Nucleus accumbens (tissue), 56 donors: ENCODE results near the gene CPSF4.
A peak's percentile ranks its signal among the peaks of the same experiment; 100 is the strongest.
"Not testable (repeated sequence)": the region's sequence is repeated elsewhere in the genome, so short reads cannot be mapped to it uniquely, and the experiment has no call there.

ENCODE experiments used
- DNase-seq, 56 donors: peaks; one replicate each; lab custom pipeline; 2025; lab: John Stamatoyannopoulos, UW

The CPSF4 gene

DNA sequence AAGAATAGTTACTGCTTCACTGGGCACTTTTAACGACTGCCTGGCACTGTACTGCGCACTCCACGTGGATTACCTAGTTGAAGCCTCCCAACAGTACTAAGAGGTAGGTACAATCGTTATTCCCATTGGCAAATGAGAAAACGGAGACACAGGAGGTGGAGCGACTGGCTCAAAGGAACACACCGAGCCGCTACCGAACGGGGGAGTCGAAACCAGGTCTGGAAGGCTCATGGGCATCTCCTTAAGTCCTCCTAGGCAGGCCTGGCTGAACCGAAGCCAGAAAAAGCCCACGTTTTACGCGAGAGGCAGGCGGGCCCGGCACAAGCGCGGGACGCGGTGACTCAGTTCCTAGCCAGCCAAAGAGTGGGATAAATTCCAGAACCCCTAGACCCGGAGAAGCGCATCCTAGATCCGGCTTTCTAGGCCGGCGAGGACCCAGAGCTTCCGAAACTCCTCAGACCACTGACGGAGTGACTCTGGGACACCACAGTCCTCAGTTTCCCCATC lies 30.8 kb upstream of the CPSF4 start:
- peak in 30 of 56 donors; percentile 10 to 72 (median 40) for DNase-seq

DNA sequence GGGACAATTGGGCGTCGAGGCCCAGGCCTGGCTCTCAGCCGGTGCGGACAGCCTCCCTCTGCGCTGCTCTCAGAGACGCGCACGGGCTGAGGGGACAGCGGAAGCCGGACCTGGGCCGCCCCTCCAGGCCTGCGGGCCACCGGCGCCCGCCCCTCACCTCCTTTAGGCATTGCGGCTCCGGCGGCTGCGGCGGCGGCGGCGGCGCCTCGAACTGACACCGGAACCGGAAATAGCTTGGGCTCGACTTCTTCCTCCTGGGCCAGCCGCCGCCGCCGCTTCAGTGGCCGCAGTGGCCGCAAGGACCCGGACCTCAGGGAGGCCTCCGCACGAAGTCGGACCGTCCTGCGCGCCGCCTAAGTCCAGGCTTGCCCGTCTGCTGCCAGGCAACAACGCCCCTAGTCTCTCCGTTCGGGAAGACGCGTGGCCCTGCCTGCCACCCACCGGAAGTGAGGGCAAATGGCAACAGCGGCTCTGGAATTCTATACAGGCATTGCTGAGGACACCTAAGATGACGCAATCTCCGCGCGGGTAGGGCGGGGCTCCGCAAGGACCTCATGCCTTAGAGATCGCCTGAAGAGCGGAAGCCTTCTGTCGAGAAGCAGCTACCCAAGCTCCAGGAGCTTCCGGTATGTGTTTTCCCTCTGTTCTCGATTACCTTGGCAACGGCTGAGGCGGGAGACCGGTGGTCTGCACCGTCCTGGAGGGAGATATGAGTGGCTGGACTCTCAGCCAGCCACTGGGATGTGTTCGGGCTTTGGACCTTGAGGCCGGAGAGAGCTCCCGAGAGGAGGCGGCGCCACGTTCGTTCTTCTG lies 30.2 kb upstream of the CPSF4 start, which contains the start of the genes BUD31 and PDAP1:
Gene BUD31, plus strand, starts transcription at position 591 of the 813 bp plus-strand sequence. CDS start 2,124 bp downstream, outside the sequence.
Gene PDAP1, minus strand, starts transcription at position 219 of the 813 bp plus-strand sequence. Its CDS starts 49 bp downstream, at position 170.
- peak; percentile 73 to 100 (median 94) for DNase-seq

DNA sequence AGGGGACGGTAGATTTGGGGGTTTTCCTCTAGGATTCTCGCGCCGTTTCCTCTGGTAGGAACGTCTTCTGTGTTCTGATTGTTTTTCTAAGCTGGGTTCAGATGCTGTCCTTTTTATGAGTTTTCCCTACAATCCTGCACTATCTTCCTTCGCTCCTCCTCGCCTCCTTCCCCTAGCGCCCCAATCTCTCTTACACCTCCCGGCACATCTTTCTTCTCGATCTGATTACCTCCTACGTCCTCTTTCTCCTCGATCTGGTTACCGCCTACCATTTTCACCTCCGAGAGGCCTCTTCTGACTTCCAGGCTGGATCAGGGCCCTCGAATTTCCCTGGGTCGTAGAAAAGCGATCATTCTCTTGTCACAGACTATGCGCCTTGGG lies 29.6 kb upstream of the CPSF4 start:
- peak in 5 of 56 donors; percentile 24 to 52 (median 36) for DNase-seq

DNA sequence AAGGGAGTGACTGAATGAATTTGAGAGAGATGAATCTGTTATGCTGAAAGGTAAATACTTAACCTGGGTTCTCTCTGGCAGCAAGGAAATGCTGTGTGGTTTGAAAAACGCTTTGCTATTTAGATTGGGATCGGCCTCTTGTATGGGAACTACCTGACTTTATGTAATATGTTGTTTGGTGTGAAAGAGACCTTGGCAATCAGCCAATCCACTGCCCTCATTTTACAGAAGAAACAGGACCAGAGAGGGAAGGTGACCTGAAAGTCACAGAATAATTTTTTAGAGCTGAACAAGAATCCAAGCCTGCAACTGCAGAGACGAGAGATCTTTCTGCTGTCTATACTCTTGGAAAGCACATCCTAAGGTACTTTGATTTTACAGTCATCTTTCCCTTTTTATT lies 28.9 kb upstream of the CPSF4 start:
- no peak for DNase-seq

DNA sequence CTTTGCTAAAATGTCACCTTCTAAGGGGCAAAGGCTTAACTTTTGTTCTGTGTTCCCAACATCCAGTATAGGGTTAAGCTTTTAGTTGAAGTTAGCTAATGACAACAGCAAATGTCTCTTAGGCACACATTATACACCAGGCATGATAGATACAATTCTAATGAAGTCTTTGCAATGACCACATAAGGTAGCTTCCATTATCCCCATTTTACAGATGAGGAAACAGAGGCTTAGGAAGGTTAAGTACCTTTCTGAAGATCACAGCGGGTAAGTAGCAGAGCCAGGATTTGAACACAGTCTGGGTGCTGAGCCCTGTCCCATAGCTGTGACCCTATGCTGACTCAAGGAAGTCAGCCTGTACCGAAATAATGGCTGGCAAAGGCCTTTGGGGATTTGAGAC lies 28.1 kb upstream of the CPSF4 start:
- no peak for DNase-seq

DNA sequence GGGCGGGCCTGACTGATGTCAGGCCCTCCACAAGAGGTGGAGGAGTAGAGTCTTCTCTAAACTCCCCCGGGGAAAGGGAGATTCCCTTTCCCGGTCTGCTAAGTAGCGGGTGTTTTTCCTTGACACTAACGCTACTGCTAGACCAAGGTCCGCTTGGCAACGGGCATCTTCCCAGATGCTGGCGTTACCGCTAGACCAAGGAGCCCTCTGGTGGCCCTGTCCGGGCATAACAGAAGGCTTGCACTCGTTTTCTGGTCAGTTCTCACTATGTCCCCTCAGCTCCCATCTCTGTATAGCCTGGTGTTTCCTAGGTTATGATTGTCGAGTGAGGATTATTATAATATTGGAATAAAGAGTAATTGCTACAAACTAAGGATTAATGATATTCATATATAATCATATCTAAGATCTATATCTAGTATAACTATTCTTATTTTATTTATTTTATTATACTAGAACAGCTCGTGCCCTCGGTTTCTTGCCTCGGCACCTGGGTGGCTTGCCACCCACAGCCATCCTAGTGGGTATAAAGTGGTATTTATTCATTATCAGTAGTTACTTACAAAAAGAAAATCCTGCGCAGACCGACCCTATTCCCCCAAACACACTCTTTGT lies 23.1 kb upstream of the CPSF4 start:
- peak in 26 of 56 donors; percentile 2 to 65 (median 17) for DNase-seq

DNA sequence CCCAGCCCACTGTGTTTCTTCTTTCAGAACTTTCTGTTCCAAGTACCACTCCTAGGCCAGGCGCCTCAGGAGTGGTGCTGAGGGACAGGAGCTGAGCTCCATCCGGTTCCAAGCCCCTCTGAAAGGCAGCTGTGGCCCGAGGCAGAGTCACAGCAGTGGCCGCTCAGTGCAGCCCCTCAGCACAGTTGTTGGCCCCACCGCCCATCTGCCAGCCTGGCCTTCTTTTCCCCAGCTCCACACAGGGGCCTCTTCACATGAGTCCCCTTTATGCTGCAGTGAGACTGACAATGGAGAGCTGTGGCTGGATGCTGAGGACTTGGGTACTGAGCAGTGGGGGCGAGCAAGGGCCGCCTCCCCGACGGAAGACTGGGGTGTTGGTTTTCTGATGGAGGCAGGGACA lies 20.5 kb upstream of the CPSF4 start:
- DNase-seq = no peak

DNA sequence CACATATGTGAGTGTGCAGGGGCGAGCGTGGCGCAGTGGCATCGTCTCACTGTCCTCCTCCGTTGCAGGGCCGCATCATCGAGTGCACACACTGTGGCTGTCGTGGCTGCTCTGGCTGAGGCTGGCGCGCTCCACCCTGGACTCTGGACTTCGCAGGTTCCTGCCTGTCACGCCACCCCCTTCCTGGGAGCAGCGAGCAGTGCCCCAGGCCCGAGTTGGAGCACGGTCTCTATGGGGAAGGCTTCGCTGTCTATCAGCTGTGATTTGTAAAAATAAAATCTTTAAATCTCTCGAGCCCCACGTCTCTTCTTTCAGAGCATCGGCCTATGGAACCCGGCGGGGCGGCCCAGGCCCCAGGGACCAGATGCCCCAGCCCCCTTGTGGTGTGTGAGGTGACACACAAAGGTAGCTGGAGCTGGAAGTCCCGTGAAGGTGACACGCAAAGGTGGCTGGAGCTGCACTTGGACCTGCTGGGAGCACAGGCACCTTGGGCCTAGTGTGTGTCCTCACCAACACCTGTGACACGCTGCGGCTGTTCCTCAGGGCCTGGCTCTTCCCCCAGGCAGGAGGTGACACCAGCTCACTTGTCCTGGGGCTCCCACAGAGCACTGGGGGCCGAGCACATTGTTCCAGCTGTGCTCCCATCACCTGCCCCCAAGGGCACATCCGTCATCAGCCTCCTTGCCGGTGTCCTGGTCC lies 19.3 kb upstream of the CPSF4 start:
- DNase-seq = no peak

DNA sequence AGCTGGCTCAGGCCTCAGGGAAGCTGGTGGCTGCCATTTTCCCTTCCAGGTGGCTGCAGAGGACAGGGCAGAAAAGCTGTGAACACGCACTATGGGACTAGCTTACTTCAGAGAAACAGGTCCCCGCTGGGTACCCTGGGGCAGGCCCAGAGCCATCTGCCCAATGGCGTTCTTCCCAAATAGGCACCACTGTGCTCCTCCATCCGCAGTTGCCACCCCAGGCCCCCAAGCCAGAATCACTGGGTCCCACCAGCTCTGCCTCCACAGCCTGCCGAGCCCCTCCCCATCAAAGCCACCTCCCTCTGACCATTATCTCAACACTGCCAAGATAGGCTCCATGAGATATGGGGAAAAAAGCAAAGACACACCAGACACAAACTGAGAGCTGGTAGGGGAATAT lies 18.5 kb upstream of the CPSF4 start:
- no peak for DNase-seq

DNA sequence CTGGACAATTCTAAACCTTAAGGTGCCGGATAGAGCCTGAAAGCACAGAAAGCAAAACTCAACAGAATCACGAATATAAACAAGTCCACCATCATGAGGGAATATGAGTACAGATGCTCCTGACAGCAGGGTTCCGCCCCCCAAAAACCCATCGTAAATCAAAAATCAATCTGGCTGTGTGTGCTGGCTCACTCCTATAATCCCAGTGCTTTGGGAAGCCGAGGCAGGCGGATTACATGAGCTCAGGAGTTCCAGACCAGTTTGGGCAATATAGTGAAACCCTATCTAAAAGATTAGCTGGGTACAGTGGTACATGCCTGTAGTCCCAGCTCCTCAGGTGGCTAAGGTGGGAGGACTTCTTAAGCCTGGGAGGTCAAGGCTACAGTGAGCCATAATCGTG lies 17.8 kb upstream of the CPSF4 start:
- DNase-seq = no peak

DNA sequence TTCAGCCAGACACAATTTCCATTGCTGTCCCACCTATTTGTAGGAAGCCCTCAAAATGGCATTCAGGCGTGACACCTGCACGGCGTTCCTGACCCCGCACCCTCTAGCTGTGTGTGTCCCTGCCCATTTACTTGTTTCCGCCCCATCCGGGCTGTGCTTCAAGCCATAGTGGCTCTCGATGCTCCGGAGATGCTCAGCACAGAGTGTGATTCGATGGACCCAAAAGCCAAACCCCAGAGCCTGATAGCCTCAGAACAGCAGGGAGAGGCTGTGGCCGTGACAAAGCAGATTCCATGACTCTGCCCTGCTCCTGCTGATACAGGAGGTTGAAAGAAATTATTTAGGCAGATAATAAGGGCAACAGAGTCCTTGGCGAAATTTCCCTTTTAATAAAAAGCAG lies 16.6 kb upstream of the CPSF4 start:
- DNase-seq = no peak

DNA sequence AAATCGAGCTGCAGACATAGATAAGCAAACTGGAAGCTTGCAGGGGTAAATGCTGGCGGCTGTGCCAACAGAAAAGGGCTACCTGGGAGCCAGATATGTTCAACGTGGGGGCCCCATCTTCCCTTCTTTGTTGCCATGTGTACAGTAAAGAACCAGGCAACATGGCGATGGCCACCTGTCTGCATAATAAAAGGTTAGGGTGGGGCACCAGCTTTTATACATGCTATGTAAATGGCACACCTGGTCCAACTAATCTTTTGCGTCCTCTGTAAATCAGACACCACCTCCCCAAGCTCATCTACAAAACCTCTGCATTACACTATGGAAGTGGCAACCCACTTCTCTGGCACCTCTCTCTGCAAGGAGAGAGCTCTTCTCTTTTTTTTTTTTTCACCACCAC lies 16.1 kb upstream of the CPSF4 start:
- DNase-seq = no peak

DNA sequence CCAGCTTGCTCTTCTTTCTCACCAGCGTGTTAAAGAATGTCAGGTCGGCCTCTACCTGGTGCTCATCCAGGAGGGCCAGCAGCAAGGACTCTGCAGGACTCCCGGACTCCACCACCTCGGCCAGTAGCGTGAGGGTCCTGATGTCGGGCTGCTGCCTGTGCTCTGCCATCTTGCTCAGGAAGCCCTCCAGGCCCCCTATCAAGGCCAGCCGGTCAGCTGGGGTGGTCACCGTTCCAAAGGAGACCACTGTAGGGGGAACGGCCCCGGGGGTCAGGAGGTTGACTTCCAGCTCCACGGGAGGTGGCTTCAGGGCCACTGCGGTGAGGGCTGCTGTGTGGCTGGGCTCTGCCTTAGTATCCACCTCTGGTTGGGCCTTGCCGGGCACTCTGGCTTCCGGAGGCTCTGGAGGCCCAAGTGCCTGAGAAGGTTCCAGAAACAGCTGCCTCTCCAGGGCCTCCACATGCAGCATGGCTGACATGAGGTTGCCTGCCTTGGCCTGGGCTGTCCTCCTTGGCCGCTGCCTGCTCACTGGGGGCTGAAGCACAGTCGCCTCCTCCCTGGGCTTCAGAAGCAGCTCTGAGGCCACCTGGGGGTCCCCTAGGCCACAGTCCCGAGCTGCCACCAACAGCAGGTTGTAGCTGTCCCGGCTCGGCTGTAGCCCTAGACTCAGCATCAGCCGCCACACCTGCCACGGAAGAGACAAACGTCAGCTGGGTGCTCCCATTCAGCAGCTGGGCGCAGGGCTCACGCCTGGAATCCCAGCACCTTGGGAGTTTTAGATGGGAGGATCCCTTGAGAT lies 13.6 kb upstream of the CPSF4 start:
- no peak for DNase-seq

DNA sequence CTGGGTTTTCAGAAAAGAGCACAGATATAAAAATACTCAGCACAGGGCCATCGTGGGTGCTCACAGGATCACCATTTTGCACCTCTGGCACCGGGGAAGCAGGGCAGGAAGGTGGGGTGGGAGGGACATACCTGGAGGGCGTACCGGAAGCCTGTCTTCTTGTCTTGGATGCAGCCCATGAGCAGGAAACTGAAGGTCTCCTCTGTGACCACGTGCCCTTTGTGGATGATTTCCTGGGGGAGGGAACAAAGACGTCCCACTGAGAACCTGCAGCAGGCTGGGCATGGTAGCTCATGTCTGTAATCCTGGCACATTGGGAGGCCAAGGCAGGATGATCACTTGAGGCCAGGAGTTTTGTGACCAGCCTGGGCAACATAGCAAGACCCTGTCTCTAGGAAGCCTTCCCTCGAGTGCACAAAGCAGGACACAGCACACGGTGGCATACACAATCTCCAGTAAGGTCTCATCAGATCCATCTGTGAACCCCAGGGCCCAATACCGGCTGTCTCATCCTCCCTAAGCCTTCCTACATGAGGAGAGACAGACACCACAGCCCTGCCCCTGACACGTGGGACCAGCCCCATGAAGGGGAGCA lies 9.7 kb upstream of the CPSF4 start:
- DNase-seq = no peak

DNA sequence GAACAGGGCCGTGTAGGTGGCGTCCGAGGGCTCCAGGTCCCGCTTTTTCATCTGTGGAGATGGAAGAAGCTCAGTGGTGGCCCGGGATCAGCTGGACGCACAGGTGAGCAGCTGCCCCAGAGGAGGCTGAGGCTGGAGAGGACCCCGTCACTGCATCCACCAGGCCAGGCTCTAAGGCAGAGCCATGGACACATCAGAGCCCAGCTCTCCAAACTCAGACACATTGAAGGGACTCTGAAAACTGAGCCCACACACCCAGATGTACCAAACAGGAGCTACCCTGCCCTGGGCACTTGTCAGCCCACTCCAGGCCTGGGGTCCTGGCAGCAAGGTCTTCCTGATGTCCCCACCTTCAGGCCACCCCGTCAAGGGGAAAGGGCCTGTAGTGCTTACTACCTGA lies 9.0 kb upstream of the CPSF4 start:
- DNase-seq = no peak

DNA sequence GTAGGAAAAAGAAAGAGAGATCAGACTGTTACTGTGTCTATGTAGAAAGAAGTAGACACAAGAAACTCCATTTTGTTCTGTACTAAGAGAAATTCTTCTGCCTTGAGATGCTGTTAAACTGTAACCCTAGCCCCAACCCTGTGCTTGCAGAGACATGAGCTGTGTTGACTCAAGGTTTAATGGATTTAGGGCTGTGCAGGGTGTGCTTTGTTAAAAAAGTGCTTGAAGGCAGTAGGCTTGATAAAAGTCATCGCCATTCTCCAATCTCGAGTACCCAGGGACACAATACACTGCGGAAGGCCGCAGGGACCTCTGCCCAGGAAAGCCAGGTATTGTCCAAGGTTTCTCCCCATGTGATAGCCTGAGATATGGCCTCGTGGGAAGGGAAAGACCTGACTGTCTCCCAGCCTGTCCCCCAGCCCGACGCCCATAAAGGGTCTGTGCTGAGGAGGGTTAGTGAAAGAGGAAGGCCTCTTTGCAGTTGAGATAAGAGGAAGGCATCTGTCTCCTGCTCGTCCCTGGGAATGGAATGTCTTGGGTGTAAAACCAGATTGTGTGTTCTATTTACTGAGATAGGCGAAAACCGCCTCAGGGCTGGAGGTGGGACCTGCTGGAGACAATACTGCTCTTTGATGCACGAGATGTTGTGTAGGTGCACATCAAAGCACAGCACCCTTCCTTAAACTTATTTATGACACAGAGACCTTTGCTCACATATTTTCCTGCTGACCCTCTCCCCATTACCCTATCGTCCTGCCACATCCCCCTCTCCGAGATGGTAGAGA lies 6.8 kb upstream of the CPSF4 start:
- DNase-seq = not testable (repeated sequence)

DNA sequence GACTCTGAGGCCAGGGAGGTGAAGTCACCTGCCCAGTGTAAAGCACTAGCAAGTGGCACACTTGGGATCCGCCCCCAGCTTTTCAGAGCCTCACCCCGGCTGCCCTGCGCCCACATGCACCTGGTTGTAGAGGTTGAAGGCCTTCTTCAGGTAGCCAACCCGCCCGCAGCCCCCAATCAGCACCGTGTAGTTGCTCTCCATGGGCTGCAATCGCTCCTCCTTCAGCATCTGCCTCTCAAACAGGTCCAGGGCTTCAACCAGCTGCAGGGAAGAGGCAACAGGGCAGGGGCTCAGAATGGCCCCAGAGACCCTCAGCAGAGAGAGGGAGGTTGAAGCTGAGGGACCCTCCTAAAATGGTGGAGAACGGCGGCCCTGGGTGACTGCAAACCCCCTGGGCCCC lies 5.6 kb upstream of the CPSF4 start:
- DNase-seq = no peak

DNA sequence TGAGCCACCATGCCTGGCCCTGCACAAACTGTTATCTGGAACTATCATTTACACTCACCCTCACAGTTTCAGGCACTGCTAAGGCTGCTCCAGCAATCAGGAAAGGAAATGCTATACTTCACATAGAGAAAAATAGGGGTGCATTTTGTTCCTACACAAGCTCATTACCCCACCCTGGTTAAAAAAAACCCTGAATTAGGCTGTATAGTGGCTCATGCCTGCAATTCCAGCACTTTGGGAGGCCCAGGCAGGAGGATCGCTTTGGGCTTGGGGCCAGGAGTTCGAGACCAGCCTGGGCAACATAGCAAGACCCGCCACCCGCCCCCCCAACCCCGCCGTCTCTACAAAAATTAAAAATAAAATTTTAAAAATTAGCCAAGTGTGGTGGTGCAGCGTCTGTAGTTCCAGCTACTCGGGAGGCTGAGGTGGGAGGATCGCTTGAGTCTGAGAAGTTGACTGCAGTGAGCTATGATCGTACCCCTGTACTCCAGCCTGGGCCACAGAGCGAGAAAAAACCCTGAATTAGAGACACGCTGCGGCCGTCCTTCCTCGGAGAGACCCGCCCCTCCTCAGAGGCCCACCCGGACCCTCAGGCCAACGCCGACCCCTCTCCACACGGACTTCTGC lies 684 bp upstream of the CPSF4 start:
- peak in 1 of 56 donors; percentile 7 for DNase-seq

DNA sequence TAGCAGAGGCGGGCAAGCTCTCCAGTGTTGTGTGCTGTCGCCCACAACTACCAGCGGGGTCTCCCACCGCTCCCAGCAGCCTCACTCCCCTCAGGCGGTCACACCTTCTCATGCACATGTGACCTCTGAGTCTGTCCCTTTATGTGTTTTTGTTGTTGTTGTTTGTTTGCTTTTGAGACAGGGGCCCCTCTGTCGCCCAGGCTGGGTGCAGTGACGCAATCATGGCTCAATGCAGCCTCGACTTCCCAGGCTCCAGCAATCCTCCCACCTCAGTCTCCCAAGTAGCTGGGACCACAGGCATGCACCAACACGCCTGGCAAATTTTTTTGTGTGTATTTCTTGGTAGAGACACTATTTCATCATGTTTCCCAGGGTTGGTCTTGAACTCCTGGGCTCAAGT lies 1.5 kb downstream of the CPSF4 start:
- no peak for DNase-seq
